Mucosa of descending colon (tissue), 3 donors: ENCODE results near the gene CLDN24. TPM values are rescaled to one million over a fixed set of nuclear protein-coding genes. Genes with fewer than 3 reads are reported as not detected.

ENCODE experiments used
- ATAC-seq: fragments of 200-7000 bp; cut with Tn5 transposase; one replicate; pipeline ENCODE4 v1.9.1; 2020; ENCODE audit warnings: mild to moderate bottlenecking, moderate library complexity
- DNase-seq, 3 donors: peaks; one replicate each; pipeline ENCODE4 v3.0.0-alpha.2; 2020
- H3K36me3 ChIP-seq: fragments of 200-600 bp; one replicate; pipeline ENCODE4 v1.8.0; 2021; ENCODE audit warnings: low read depth, mild to moderate bottlenecking
- H3K4me1 ChIP-seq: fragments of 200-600 bp; one replicate; pipeline ENCODE4 v1.8.0; 2021; ENCODE audit warnings: low read depth, mild to moderate bottlenecking
- H3K4me3 ChIP-seq: fragments of 200-600 bp; one replicate; pipeline ENCODE4 v1.8.0; 2021; ENCODE audit warnings: mild to moderate bottlenecking
- H3K9me3 ChIP-seq: fragments of 200-600 bp; one replicate; pipeline ENCODE4 v1.8.0; 2021; ENCODE audit warnings: mild to moderate bottlenecking
- intact Hi-C, 2 donors: fragments of 100-400 bp; cut with DNase I in 1 of 2; cut with micrococcal nuclease in 1 of 2; formaldehyde crosslinking; loops; one replicate each; pipeline versions ENCODE4 v1.11.0 to v1.11.1; 2022; cut with DNase I, micrococcal nuclease
- total RNA-seq, 3 donors: library from RNA; stranded (reverse); fragmentation: NEBNext Ultra II Directional in 2 of 3; extraction: Animal tissue kit (Norgen Biotek cat#: 25700) in 2 of 3; gene quantifications; one replicate each; pipeline versions ENCODE4 v1.2.1 to v1.2.4, GENCODE V29; 2021 to 2023
- TF ChIP-seq, protein P1 (sequence below): fragments of 200-600 bp; IDR thresholded peaks from one replicate; pipeline ENCODE4 v1.8.0; 2022; ENCODE audit warnings: antibody characterized with exemption, mild to moderate bottlenecking
- donor health status: DM: no; HTN: no; CAD: no; lungs with moderate emphysema.
- donor health status: DM: no; HTN: no; CAD: no.
- donor health status: DM: no; HTN: yes; CAD: no.

The CLDN24 gene
- total RNA-seq, 3 donors from 2014 or later, result not detected

GRCh38 chr4:183299464-183299863 lies 22.8 kb downstream of the CLDN24 start:
- intact Hi-C loops, result no loop called here
- H3K9me3 ChIP-seq, result no peaks in the 10 kb centered on the region
- H3K4me3 ChIP-seq, result no peak overlapping the region
- H3K36me3 ChIP-seq, result no peaks in the 10 kb centered on the region
- DNase-seq, result no peak
- no peak for ATAC-seq
- TF ChIP-seq, protein P1, sequence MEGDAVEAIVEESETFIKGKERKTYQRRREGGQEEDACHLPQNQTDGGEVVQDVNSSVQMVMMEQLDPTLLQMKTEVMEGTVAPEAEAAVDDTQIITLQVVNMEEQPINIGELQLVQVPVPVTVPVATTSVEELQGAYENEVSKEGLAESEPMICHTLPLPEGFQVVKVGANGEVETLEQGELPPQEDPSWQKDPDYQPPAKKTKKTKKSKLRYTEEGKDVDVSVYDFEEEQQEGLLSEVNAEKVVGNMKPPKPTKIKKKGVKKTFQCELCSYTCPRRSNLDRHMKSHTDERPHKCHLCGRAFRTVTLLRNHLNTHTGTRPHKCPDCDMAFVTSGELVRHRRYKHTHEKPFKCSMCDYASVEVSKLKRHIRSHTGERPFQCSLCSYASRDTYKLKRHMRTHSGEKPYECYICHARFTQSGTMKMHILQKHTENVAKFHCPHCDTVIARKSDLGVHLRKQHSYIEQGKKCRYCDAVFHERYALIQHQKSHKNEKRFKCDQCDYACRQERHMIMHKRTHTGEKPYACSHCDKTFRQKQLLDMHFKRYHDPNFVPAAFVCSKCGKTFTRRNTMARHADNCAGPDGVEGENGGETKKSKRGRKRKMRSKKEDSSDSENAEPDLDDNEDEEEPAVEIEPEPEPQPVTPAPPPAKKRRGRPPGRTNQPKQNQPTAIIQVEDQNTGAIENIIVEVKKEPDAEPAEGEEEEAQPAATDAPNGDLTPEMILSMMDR, result no peak
- H3K4me1 ChIP-seq, result no peaks in the 10 kb centered on the region

- Histone ChIP-seq H3K9me3 (no peaks in the 10 kb centered on the region), H3K36me3 (no peaks in the 10 kb centered on the region), H3K4me3 (no peak overlapping the region), H3K4me1 (no peaks in the 10 kb centered on the region)
- DNase-seq (no peak), ATAC-seq (no peak)
- intact Hi-C loops, result no loop called here
- TF ChIP-seq, protein P1, result no peak
Measured at GRCh38 chr4:183297675-183298074, 24.6 kb downstream of the CLDN24 start.

DNA sequence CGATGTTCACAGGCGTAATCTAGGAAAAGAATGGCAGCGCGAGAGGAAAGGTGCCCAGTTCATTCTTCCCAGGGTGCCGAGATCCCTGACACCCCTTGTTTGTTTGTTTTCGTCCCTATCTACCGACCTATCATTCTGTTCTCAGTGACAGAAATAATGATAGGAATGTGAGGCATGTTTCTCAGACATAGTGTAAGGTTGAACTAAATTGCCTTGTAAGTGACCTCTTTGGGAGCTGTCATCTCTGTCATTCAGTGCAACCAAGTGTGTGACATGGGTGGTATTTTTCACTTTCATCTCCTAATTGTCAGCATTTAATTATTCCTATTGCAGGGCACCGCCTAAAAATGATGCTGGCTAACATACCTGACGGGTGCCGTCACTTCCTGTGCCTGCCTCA lies 26.5 kb downstream of the CLDN24 start:
- Histone ChIP-seq H3K36me3 (no peaks in the 10 kb centered on the region), H3K9me3 (no peaks in the 10 kb centered on the region), H3K4me1 (no peaks in the 10 kb centered on the region), H3K4me3 (no peak overlapping the region)
- TF ChIP-seq, protein P1, result no peak
- intact Hi-C loops, result no loop called here
- no peak for ATAC-seq
- no peak for DNase-seq

GRCh38 chr4:183291070-183291469 lies 31.2 kb downstream of the CLDN24 start:
- TF ChIP-seq, protein P1, result no peak
- Histone ChIP-seq H3K9me3 (no peaks in the 10 kb centered on the region), H3K4me1 (no peaks in the 10 kb centered on the region), H3K36me3 (no peaks in the 10 kb centered on the region), H3K4me3 (no peak overlapping the region)
- DNase-seq, result no peak
- intact Hi-C loops, result no loop called here
- ATAC-seq, result no peak

DNA sequence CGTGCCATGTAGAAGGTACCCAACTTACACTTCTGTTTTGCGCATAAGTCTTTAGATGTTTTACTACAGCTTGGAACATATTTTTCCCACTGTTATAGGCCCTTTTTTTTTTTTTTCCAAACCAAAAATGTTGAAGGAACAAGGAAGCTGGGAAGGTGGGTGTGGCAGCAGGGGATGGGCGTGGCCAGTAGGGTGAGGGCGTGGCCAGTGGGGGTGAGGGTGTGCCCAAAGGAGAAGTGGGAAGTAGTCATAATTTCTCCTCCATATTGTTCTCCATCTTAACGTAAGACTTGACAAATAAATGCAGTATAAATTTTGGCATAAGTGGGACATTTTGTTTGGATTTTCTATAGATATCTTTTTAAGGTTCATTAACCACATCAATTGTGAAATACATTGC lies 32.5 kb downstream of the CLDN24 start:
- Histone ChIP-seq H3K4me1 (no peaks in the 10 kb centered on the region), H3K4me3 (no peak overlapping the region), H3K36me3 (no peaks in the 10 kb centered on the region), H3K9me3 (no peaks in the 10 kb centered on the region)
- intact Hi-C loops, result no loop called here
- TF ChIP-seq, protein P1, result no peak
- DNase-seq (no peak), ATAC-seq (peak; percentile 50)

DNA sequence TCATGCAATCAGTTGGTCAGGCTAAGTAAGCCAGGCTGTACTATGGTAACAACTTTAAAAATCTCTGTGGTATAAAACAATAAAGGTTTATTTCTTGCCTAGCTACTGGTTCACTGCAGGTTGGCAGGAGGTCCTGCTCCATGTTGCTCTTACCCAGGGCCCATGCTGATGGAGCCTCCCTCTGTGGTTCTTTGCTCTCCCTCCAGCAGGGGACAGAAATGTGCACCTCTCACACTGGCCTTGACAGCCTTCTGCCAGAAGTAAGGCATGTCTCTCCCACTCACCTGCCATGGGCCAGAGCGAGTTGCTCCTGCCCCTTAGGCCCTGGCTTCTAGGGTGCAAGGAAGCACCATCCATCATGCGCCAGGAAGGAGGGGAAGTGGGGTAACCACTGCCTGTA lies 33.3 kb downstream of the CLDN24 start:
- ATAC-seq (no peak), DNase-seq (no peak)
- TF ChIP-seq, protein P1, result no peak

More for the DNA sequence above, 33.3 kb downstream of the CLDN24 start:
- Histone ChIP-seq H3K4me1 (no peaks in the 10 kb centered on the region), H3K9me3 (no peaks in the 10 kb centered on the region), H3K4me3 (no peak overlapping the region), H3K36me3 (no peaks in the 10 kb centered on the region)
- intact Hi-C loops, result no loop called here
